HG03520 (cell line): ENCODE measurements around the gene SLC25A15.
"Not testable (repeated sequence)": the region's sequence is repeated elsewhere in the genome, so short reads cannot be mapped to it uniquely, and the experiment has no call there.

Experiments used
- ATAC-seq: cut with Tn5 transposase; IDR thresholded peaks from one replicate; pipeline ENCODE4 v1.9.1; 2021; ENCODE audit warnings: mild to moderate bottlenecking, moderate library complexity; ENCODE audit not compliant: unreplicated experiment

The SLC25A15 gene

GRCh38 chr13:40780822-40781401 lies 8.5 kb upstream of the SLC25A15 start:
- no peak for ATAC-seq

GRCh38 chr13:40781717-40782116 lies 7.7 kb upstream of the SLC25A15 start:
- ATAC-seq: no peak

GRCh38 chr13:40782971-40783370 lies 6.4 kb upstream of the SLC25A15 start:
- ATAC-seq: not testable (repeated sequence)

GRCh38 chr13:40784540-40784939 lies 4.9 kb upstream of the SLC25A15 start:
- ATAC-seq: no peak

GRCh38 chr13:40786568-40786996 lies 2.8 kb upstream of the SLC25A15 start:
- ATAC-seq: no peak

GRCh38 chr13:40787062-40787461 lies 2.3 kb upstream of the SLC25A15 start:
- ATAC-seq: no peak

GRCh38 chr13:40788540-40789274 lies 704 bp upstream of the SLC25A15 start:
- not testable (repeated sequence) for ATAC-seq

- no peak for ATAC-seq
Observed at GRCh38 chr13:40790154-40790616, 774 bp downstream of the SLC25A15 start.

GRCh38 chr13:40792284-40793051 lies 3.1 kb downstream of the SLC25A15 start:
- no peak for ATAC-seq

GRCh38 chr13:40793339-40793738 lies 3.9 kb downstream of the SLC25A15 start:
- no peak for ATAC-seq

GRCh38 chr13:40794414-40795368 lies 5.3 kb downstream of the SLC25A15 start:
- ATAC-seq: no peak

- no peak for ATAC-seq
Observed at GRCh38 chr13:40796649-40797048, 7.2 kb downstream of the SLC25A15 start.

GRCh38 chr13:40798380-40798779 lies 9.0 kb downstream of the SLC25A15 start:
- no peak for ATAC-seq

GRCh38 chr13:40799508-40799907 lies 10.1 kb downstream of the SLC25A15 start:
- no peak for ATAC-seq

- no peak for ATAC-seq
Observed at GRCh38 chr13:40800559-40800958, 11.1 kb downstream of the SLC25A15 start.

- no peak for ATAC-seq
Observed at GRCh38 chr13:40801255-40802217, 12.1 kb downstream of the SLC25A15 start.

- no peak for ATAC-seq
Observed at GRCh38 chr13:40803316-40803715, 13.9 kb downstream of the SLC25A15 start.

- ATAC-seq: no peak
Observed at GRCh38 chr13:40806241-40806640, 16.8 kb downstream of the SLC25A15 start.

GRCh38 chr13:40809471-40809870 lies 20.1 kb downstream of the SLC25A15 start:
- ATAC-seq: no peak
